Stimulated activated CD8-positive, alpha-beta memory T cell treated with anti-CD3 and anti-CD28 coated beads, Interleukin-12 subunit alpha, Interleukin-12 subunit beta, amount 100 ng/mL, for 24 hours (primary cell): Measurements from ENCODE around the gene GAS6.
"Not testable (repeated sequence)": the region's sequence is repeated elsewhere in the genome, so short reads cannot be mapped to it uniquely, and the experiment has no call there.

Experiments
- DNase-seq: peaks from one replicate; pipeline ENCODE4 v3.0.0-alpha.2; 2020; ENCODE audit errors: extremely low read depth

The GAS6 gene

GRCh38 chr13:113867913-113868312 lies 4.0 kb upstream of the GAS6 start:
- not testable (repeated sequence) for DNase-seq

- DNase-seq, result no peak
Measured at GRCh38 chr13:113865427-113865826, 1.6 kb upstream of the GAS6 start.

DNA sequence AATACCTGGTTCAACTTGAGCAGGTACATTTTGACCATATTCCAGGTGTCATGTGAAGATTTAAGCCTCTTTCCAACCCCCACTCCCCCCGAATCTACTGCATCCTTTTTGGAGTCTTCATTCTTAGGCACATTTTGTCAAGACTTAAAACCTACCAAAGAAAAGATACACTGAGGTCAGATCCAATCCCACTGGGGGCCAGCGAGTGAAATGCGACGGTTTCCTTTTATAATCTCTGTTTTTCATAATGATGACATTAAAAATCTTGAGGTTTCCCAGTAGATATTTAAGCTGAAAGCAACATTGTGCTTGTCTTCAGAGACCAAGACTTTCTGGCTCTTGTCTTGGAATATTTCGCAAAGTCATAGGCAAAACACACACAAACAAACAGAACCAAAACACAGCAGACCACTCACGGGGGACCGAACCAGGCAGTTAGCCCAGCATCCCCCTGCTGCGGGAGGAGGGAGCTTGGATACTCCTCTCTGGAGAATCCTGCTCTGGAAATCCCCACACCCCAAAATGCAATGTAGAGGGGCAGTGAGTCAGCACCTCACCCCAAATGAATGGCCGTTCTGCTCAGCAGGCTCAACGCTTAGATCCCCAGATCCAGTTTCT lies 506 bp upstream of the GAS6 start:
- no peak for DNase-seq

GRCh38 chr13:113862931-113863523 lies 849 bp downstream of the GAS6 start:
- DNase-seq, result no peak

DNA sequence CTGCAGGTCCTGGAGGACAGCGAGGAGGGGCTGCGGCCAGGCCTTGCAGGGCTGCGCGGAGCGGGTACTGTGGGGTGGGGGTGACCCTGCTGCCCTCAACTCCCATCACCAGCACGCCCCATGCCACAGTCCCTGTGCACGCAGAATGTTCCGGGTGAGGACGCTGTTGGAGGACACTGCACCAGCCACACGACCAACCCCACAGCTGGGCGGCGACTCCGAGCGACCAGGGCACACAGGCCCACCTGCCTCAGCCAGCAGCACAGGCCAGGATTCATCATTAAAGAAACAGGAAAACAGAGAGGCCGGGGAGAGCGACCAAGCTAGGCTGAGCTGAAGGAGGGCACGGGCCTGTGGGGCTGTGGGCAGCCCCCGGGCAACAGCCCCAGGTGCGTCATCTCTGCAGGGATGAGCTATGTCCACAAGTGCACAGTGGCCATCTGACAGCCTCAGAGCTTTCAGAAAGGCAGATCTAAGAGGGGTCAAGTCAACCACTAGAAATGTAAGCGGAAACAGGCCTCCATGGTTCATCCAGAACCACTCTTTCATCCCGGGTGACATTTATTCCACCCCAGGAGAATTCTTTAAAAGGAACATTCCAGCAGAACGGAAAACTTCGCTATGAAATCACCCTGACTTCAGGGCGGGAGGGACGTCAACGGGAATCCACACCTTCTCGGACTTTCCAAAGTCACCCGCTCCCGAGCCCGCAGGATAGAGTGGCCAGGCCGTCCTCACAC lies 1.5 kb downstream of the GAS6 start:
- DNase-seq, result no peak

DNA sequence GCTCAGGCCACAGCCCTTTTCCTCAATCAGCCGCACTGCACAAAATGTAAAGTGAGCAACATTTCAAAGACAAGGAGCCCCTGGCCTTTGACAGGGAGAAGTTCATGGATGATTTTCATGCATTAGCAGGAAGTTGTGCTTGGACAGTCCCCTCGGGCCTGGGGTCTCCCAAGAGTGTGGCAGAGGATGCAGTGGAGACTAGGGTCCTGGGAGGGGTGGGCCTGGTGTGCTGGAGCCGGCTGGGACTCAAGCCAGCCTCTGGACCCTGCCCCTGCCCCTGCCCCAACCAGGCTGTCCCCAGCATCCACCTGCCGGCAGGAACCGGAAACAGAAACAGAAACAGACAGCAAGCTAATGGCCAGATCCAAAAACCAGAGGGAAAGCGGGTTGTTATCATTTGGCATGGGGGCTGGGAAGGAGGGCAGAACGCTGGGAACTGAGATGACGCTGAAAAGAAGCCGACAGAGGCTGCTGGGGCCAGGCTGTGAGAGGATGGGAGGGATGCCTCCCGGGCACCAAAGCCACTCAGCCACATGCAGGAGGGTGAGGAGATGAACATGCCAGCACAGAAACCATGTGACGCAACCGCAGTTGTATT lies 2.3 kb downstream of the GAS6 start:
- no peak for DNase-seq

DNA sequence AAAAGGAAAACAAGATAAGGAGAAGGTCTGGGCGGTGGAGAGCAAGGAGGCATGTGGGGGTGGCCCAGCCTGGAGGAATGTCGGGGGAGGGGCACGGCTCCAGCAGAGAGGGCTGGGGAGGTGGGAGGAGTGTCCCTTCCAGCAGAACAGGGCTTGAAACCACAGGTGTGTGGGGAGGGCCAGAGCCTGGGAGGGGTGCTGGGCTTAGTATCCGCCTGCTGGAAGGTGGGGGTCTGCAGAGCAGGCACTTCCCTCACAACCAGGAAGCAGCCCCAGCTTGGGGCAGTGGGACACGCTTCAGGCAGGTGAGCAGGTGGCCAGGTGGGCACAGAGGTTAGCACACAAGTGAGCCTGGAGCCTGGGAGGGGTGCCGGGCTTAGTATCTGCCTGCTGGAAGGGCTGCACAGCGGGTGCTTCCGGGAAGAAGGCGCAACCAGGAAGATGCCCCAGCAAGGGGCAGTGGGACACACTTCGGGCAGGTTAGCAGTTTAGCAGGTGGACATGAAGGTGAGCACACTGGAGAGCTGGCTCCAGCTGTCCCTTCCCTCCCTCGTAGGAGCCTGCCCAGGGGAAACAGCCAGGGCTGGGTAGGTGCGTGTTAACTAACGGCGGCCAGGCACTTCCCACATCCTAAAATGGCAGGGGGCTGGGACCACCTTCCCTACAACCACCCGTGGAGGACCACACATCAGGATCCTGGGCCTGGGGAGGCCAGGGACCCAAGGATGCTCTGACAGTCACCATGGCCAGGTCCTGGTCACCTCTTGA lies 3.0 kb downstream of the GAS6 start:
- DNase-seq, result no peak

- no peak for DNase-seq
Measured at GRCh38 chr13:113860051-113860664, 3.7 kb downstream of the GAS6 start.

DNA sequence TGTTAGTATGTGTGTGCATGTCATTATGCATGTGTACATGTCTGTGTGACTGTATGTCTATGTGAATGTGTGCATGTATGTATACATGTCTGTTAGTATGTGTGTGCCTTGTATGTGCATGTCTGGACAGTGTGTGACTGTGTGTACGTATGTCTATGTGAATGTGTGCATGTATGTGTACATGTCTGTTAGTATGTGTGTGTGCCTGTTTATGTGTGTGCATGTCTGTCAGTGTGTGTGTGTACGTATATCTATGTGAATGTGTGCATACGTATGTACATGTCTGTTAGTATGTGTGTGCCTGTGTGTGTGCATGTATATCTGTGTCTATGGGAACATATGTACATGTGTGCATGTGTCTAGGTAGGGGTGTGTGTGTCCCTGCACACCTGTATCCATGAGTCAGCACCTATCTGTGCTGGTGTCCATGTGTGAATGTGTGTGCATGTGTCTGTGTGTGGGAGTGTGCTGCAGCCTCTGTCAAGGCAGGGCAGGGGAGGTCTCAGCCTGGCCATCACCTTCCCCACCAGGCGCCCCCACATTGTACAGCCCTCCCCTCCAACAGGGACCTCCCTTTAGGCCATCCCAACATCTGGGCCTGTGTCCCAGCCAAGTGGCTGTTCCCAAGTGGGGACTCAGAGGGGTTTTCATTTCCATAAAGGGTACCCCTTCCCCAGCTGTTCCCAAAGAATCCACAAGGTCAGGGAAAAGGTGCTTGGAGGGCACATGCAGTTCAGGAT lies 4.4 kb downstream of the GAS6 start:
- no peak for DNase-seq

GRCh38 chr13:113857531-113858195 lies 6.2 kb downstream of the GAS6 start:
- DNase-seq, result no peak

- no peak for DNase-seq
Measured at GRCh38 chr13:113856716-113857065, 7.2 kb downstream of the GAS6 start.

DNA sequence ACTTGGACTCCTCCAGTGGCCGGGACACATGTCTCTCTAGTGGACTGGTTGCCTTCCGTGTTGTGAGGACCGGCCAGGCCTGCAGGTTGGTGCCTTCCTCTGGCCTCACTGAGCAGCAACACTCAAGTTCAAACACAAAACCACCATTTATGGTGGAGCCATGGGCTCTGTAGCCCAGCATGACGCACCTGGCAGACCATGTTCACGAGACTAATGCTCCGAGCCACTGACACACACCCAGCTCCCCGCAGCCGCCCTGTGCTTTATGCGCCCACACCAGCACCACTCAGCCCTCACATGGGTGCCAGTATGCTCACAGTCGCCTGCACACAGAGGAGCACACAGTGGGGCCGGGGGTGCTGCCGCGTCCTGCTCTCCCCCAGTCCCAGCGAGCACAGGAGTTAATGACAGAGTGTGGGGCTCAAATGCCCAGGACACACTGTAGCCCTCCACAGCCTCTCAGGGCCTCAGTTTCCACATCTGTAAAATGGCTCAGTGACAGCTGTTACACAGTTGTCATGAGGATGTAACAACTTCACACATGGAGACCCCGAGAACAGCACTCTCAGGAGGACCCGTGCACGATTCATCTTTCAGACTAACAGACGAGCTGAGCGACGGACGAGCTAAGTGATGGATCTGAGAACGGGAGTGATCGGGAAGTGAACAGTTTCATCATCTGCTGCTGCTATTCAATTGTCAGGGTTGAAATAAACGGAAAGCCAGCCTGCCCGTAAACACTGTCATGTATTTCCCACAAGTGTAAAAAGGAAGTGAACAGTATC lies 7.8 kb downstream of the GAS6 start:
- DNase-seq, result no peak

DNA sequence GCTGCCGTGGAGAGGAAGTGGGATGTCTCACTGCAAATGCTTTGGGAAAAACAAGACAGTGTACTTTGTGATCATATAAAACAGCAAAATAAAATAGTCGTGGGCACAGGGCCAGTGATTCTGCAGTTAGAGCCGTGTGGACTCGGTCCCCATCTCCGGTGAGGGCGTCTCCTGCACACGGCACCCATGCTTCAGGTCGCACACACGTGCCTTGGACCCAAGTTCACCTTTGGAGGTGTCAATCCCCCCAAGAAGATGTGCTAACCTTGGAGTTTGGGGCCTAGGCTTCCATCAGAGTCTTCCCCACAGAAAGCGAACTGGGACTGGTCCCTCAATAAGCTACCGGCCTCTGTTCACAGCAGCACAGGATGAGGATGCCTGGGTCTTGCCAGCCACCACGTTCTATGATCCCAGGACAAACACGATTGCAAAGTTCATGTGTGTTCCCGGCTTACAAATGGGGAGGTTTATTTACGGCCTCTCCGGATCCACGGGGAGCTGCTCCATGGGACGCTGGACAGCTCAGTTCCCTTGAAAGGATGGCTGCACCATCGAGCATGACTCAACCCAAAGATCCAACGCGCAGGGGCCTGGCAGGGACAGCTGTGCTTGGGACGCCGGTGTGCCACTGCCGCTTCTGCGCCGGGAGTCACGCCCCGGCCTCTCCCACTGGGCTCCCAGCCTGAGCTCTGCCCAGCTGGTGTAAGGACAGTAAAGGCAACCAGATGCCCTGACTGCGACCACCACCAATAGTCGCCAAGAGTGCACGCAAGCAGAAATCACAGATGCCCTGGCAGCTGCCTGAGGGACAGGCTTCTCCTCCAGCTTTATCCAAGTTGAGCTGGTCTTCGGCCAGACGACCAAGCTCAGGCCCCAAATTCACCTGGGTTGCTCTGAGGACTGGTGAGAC lies 8.6 kb downstream of the GAS6 start:
- no peak for DNase-seq

- DNase-seq, result no peak
Measured at GRCh38 chr13:113854238-113855011, 9.5 kb downstream of the GAS6 start.

DNA sequence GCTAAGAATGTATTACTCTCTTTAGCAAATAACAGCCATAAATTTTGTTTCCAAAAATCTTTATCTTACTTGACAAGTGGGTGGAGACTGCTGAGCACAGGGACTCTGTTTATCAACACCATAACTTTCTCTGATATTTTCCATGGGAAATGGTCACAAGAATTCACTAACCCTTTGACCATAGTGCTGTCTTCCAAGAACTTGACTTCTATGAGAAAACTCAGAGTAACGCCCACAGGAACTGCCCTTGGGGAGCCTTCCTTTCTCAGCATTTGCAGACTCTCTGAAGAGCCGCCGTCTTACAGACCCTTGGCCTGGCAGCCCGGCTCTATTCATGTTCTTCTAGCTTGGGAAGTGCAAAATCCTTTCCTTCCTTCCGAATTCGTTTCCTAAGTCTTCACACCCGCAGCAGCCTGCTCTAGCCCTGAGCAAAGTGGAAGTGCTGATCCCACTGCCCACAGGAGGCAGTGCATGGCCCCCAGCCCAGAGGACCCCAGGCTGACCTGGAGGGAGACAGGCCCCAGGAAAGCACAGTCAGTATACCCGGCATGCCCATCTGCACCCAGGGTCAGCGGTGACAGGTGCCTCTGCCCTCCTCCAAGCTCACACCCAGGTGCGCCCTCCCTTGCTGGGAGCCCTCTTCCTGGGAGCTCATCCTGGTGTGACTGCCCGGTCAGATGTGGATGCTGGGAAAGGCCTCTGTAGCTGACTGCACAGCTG lies 10.2 kb downstream of the GAS6 start:
- no peak for DNase-seq

- no peak for DNase-seq
Measured at GRCh38 chr13:113852536-113853517, 11.0 kb downstream of the GAS6 start.
